Naive thymus-derived CD4-positive, alpha-beta T cell (primary cell): ENCODE data around the gene TBC1D16. TPM values are rescaled to one million over a fixed set of nuclear protein-coding genes. Genes with fewer than 3 reads are reported as not detected.
A peak's percentile ranks its signal among the peaks of the same experiment; 100 is the strongest.
"Not testable (repeated sequence)": the region's sequence is repeated elsewhere in the genome, so short reads cannot be mapped to it uniquely, and the experiment has no call there.

Experiments used
- ATAC-seq: fragments of 150-1000 bp; cut with Tn5 transposase; 2 replicates; pipeline ENCODE4 v1.10.0; 2021; ENCODE audit warnings: mild to moderate bottlenecking, moderate library complexity
- CTCF ChIA-PET: fragments of 350-600 bp; sonication (Branson Sonifier 250); formaldehyde crosslinking; loops from one replicate; lab custom pipeline; 2021; ENCODE audit warnings: antibody characterized with exemption; lab: Charles Lee
- POLR2A ChIA-PET: fragments of 350-600 bp; sonication (Branson Sonifier 250); formaldehyde crosslinking; loops from one replicate; lab custom pipeline; 2021; ENCODE audit warnings: antibody characterized with exemption, inconsistent platforms; lab: Charles Lee
- DNase-seq, 9 donors: peaks; one replicate each; pipeline versions ENCODE4 v3.0.0 to v3.0.0-alpha.2; 2020 to 2022; ENCODE audit warnings: mixed read lengths in 1 of 9
- H3K27ac ChIP-seq: one replicate; pipeline ENCODE4 v1.7.0; 2013; ENCODE audit warnings: mild to moderate bottlenecking, low read depth, low read length, moderate library complexity
- H3K27me3 ChIP-seq, 2 donors: one replicate each; pipeline ENCODE4 v1.7.0; 2013; ENCODE audit warnings: low read length in 2 of 2, mild to moderate bottlenecking in 2 of 2, moderate library complexity in 2 of 2; ENCODE audit not compliant: control insufficient read depth in 2 of 2, insufficient read depth in 2 of 2
- H3K36me3 ChIP-seq, 3 experiments: 1 replicate in 2 of 3; 2 replicates in 1 of 3; pipeline ENCODE4 v1.7.0; 2013; ENCODE audit warnings: low read length in 3 of 3, mild to moderate bottlenecking in 3 of 3, moderate library complexity in 1 of 3; ENCODE audit not compliant: insufficient read depth in 3 of 3, control insufficient read depth in 2 of 3
- H3K4me1 ChIP-seq, 2 donors: one replicate each; pipeline ENCODE4 v1.7.0; 2013; ENCODE audit warnings: low read length in 2 of 2, mild to moderate bottlenecking in 2 of 2, moderate library complexity in 1 of 2; ENCODE audit not compliant: control insufficient read depth in 2 of 2, insufficient read depth in 2 of 2
- H3K4me3 ChIP-seq: 2 replicates; pipeline ENCODE4 v1.7.0; 2013; ENCODE audit warnings: mild to moderate bottlenecking, low read length
- H3K9me3 ChIP-seq, 3 experiments: 1 replicate in 2 of 3; 2 replicates in 1 of 3; pipeline ENCODE4 v1.7.0; 2013; ENCODE audit warnings: low read length in 3 of 3; ENCODE audit not compliant: control insufficient read depth in 2 of 3
- H3K27ac Mint-ChIP-seq, 9 donors: one replicate each; pipeline ENCODE4 v1.8.0; 2020 to 2022; ENCODE audit warnings: mixed read lengths in 9 of 9, mild to moderate bottlenecking in 8 of 9, moderate library complexity in 5 of 9, inconsistent platforms in 2 of 9
- H3K27me3 Mint-ChIP-seq, 5 donors: one replicate each; pipeline ENCODE4 v1.8.0; 2021 to 2022; ENCODE audit warnings: mixed read lengths in 5 of 5, mild to moderate bottlenecking in 1 of 5
- H3K36me3 Mint-ChIP-seq, 5 donors: one replicate each; pipeline ENCODE4 v1.8.0; 2020 to 2022; ENCODE audit warnings: mixed read lengths in 5 of 5, mild to moderate bottlenecking in 3 of 5, inconsistent platforms in 1 of 5
- H3K4me1 Mint-ChIP-seq, 7 donors: one replicate each; pipeline ENCODE4 v1.8.0; 2020 to 2022; ENCODE audit warnings: mixed read lengths in 7 of 7, mild to moderate bottlenecking in 3 of 7, inconsistent platforms in 1 of 7
- H3K4me3 Mint-ChIP-seq, 10 donors: one replicate each; pipeline ENCODE4 v1.8.0; 2020 to 2022; ENCODE audit warnings: mild to moderate bottlenecking in 10 of 10, mixed read lengths in 10 of 10, moderate library complexity in 6 of 10, inconsistent platforms in 2 of 10
- H3K9me3 Mint-ChIP-seq, 11 donors: one replicate each; pipeline ENCODE4 v1.8.0; 2020 to 2022; ENCODE audit warnings: mixed read lengths in 11 of 11, mild to moderate bottlenecking in 4 of 11, inconsistent platforms in 1 of 11, moderate library complexity in 1 of 11
- intact Hi-C, 2 donors: fragments of 100-400 bp; cut with micrococcal nuclease; formaldehyde crosslinking; loops; one replicate each; pipeline ENCODE4 v1.15.1; 2023
- polyA plus RNA-seq, 2 donors: library from polyadenylated mRNA; unstranded; fragments of 300-500 nt; fragmentation: Illumina TruSeq; gene quantifications; one replicate each; pipeline ENCODE4 v1.2.3, GENCODE V29; 2021
- total RNA-seq, 6 experiments: library from RNA in 5 of 6; stranded (reverse) in 5 of 6; gene quantifications; 1 replicate in 5 of 6; 2 replicates in 1 of 6; pipeline ENCODE4 v1.2.3 and lab custom pipeline; 2021 to 2026

The TBC1D16 gene
- total and polyA plus RNA-seq, 7 experiments from 2014 or later, result 0.44 to 2.5 (median 1.2) TPM

DNA sequence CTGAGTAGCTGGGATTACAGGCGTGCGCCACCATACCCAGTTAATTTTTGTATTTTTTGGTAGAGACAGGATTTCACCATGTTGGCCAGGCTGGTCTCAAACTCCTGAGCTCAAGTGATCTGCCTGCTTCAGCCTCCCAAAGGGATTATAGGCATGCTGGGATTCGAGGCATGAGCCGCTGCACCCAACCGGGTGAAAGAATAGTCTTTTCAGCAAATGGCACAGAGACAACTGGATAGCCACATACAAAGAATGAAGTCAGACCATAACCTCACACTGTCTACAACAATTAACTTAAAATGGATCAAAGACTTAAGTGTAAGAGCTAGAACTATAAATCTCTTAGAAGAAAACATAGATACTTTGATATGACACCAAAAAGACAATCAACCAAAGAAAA, 67.6 kb downstream of the TBC1D16 start:
- intact Hi-C loops, result no loop called here
- H3K9me3 ChIP-seq, result no peaks in the 10 kb centered on the region
- no peak overlapping the region for H3K27ac Mint-ChIP-seq
- no peak overlapping the region for H3K4me3 ChIP-seq
- no peak for ATAC-seq
- no peaks in the 10 kb centered on the region for H3K36me3 ChIP-seq
- ChIA-PET CTCF (interaction anchor here (0.6 kb wide), 1 partner anchor 162 kb away, joined by 4 read pairs; no protein-coding TSS in a partner anchor), POLR2A (no interaction called here)
- H3K27me3 Mint-ChIP-seq, result peaks cover 0 to 29% (median 11%) of the 10 kb centered on the region in 5 donors
- no peaks in the 10 kb centered on the region for H3K27me3 ChIP-seq
- peaks cover 0 to 9% (median 0%) of the 10 kb centered on the region in 7 donors for H3K4me1 Mint-ChIP-seq
- no peak overlapping the region for H3K27ac ChIP-seq
- H3K36me3 Mint-ChIP-seq, result no peaks in the 10 kb centered on the region
- no peaks in the 10 kb centered on the region for H3K9me3 Mint-ChIP-seq
- no peaks in the 10 kb centered on the region for H3K4me1 ChIP-seq
- no peak overlapping the region for H3K4me3 Mint-ChIP-seq
- no peak for DNase-seq

DNA sequence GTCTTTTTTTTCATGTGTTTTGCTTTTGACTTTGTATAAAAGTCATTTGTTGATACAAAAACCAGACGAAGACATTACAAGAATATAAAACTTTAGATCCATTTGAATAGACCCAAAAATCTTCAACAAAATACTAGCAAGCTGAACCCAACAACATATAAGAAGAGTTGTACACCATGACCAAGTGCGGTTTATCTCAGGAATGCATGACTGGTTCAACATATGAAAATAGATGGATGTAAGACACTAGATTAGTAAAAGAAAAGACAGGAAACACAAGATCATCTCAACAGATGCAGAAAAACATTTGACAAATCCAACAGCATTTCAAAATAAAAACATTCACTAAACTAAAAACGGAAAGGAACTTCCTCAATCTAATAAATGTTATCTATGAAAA, 69.0 kb downstream of the TBC1D16 start:
- no peak overlapping the region for H3K4me3 Mint-ChIP-seq
- no peak overlapping the region for H3K27ac Mint-ChIP-seq
- no peak for DNase-seq
- peaks cover 0 to 27% (median 11%) of the 10 kb centered on the region in 5 donors for H3K27me3 Mint-ChIP-seq
- ChIA-PET CTCF (no interaction called here), POLR2A (no interaction called here)
- Histone ChIP-seq H3K4me3 (no peak overlapping the region), H3K27ac (no peak overlapping the region), H3K4me1 (no peaks in the 10 kb centered on the region), H3K27me3 (no peaks in the 10 kb centered on the region), H3K9me3 (no peaks in the 10 kb centered on the region), H3K36me3 (no peaks in the 10 kb centered on the region)
- peaks cover 0 to 9% (median 0%) of the 10 kb centered on the region in 7 donors for H3K4me1 Mint-ChIP-seq
- ATAC-seq, result no peak
- no peaks in the 10 kb centered on the region for H3K36me3 Mint-ChIP-seq
- intact Hi-C loops, result no loop called here
- H3K9me3 Mint-ChIP-seq, result no peaks in the 10 kb centered on the region

DNA sequence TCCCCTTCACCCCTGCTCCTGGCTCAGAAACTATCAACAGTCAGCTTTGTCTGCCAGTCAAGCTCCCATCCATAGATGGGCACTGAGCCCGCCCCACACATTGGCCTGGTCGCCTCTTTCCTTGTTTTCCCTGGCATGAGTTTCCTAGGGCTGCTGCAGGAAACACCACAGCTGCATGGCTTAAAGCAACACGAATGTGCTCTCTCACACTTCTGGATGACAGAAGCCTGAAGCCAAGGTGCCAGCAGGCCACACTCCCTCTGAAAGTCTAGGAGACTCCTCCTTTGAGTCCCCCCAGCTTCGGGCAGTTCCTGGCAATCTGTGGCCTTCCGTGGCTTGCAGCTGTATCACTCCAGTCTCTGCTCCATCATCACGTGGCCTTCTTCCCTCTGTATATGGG, 69.9 kb downstream of the TBC1D16 start:
- Mint-ChIP-seq H3K4me3 (no peak overlapping the region), H3K27ac (peak overlapping the region in 1 of 9 donors; percentile 65), H3K9me3 (peaks cover 0 to 3% (median 0%) of the 10 kb centered on the region in 11 donors), H3K4me1 (peaks cover 0 to 9% (median 0%) of the 10 kb centered on the region in 7 donors), H3K27me3 (peaks cover 0 to 28% (median 9%) of the 10 kb centered on the region in 5 donors), H3K36me3 (no peaks in the 10 kb centered on the region)
- Histone ChIP-seq H3K36me3 (no peaks in the 10 kb centered on the region), H3K27ac (no peak overlapping the region), H3K4me1 (no peaks in the 10 kb centered on the region), H3K27me3 (no peaks in the 10 kb centered on the region), H3K4me3 (no peak overlapping the region), H3K9me3 (no peaks in the 10 kb centered on the region)
- ChIA-PET POLR2A (no interaction called here), CTCF (no interaction called here)
- DNase-seq (no peak), ATAC-seq (no peak)
- intact Hi-C loops, result no loop called here

DNA sequence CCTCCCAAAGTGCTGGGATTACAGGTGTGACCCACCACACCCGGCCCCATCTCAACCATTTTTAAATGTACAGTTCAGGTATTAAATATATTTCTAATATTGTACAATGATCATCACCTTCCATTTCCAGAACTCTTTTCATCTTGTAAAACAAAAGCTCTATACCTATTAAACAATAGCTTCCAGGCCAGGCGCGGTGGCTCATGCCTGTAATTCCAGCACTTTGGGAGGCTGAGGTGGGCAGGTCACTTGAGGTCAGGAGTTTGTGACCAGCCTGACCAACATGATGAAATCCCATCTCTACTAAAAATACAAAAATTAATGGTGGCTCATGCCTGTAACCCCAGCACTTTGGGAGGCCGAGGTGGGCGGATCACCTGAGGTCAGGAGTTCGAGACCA, 73.2 kb downstream of the TBC1D16 start:
- intact Hi-C loops, H3K27ac ChIP-seq, H3K9me3 Mint-ChIP-seq, H3K4me3 Mint-ChIP-seq, H3K9me3 ChIP-seq, DNase-seq, H3K4me1 Mint-ChIP-seq, H3K4me3 ChIP-seq, H3K36me3 ChIP-seq, ATAC-seq, H3K27ac Mint-ChIP-seq, H3K4me1 ChIP-seq, H3K27me3 ChIP-seq, H3K36me3 Mint-ChIP-seq, POLR2A ChIA-PET: not testable (repeated sequence)
- H3K27me3 Mint-ChIP-seq, result peaks cover 0 to 36% (median 10%) of the 10 kb centered on the region in 5 donors
- CTCF ChIA-PET, result interaction anchor here (0.7 kb wide), 3 partner anchors 9 to 217 kb away, joined by 3 to 4 read pairs (median 3); no protein-coding TSS in a partner anchor

DNA sequence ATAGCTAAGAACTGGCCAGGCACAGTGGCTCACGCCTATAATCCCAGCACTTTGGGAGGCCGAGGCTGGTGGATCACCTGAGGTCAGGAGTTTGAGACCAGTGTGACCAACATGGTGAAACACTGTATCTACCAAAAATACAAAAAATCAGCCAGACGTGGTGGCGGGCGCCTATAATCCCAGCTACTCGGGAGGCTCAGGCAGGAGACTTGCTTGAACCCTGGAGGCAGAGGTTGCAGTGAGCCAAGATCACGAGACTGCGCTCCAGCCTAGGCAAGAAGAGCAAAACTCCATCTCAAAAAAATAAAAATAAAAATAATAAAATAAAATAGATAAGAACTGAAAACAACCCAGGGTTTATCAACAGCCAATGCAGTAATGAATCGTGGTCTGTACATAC, 74.1 kb downstream of the TBC1D16 start:
- H3K27me3 ChIP-seq, POLR2A ChIA-PET, H3K36me3 Mint-ChIP-seq, DNase-seq, CTCF ChIA-PET, H3K4me3 ChIP-seq, intact Hi-C loops, H3K4me3 Mint-ChIP-seq, H3K4me1 Mint-ChIP-seq, H3K27ac ChIP-seq, H3K36me3 ChIP-seq, H3K27ac Mint-ChIP-seq, H3K4me1 ChIP-seq, ATAC-seq, H3K9me3 ChIP-seq, H3K9me3 Mint-ChIP-seq: not testable (repeated sequence)
- H3K27me3 Mint-ChIP-seq, result peaks cover 0 to 37% (median 11%) of the 10 kb centered on the region in 5 donors

DNA sequence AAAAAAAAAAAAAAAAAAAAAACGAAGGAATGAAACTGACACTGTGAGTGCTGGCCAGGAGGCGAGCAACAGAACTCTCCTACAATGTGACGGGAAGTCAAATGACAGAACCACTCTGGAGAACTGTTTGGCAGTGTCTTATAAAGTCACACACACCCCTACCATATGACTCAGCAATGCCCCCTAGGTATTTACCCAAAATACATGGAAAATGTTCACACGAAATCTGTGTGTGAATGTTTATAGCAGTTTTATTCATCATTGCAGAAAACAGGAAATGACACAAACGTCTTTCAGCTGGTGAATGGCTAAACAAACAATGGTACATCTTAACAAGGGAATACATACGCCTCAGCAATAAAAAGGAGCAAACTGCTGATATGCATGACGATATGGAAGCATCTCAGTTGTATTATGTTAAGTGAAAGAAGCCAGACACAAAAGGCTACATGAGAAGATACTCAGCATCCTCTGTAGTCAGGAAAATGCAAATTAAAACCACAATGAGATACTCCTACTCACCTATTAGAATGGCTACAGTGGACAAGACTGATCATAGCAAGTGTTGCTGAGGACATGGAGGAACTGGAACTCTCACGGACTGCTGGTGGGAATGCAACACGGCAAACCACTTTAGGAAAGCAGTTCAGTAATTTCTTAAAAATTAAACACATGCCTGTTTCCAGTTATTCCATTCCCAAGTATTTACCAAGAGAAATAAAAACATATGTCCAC, 74.7 kb downstream of the TBC1D16 start:
- Mint-ChIP-seq H3K4me3 (no peak overlapping the region), H3K9me3 (peaks cover 0 to 3% (median 0%) of the 10 kb centered on the region in 11 donors), H3K36me3 (no peaks in the 10 kb centered on the region), H3K4me1 (peaks cover 0 to 5% (median 0%) of the 10 kb centered on the region in 7 donors), H3K27ac (no peak overlapping the region), H3K27me3 (peaks cover 0 to 31% (median 6%) of the 10 kb centered on the region in 5 donors)
- ChIA-PET CTCF (no interaction called here), POLR2A (no interaction called here)
- DNase-seq, result no peak
- Histone ChIP-seq H3K9me3 (no peaks in the 10 kb centered on the region), H3K27ac (no peak overlapping the region), H3K36me3 (no peaks in the 10 kb centered on the region), H3K4me3 (no peak overlapping the region), H3K27me3 (no peaks in the 10 kb centered on the region), H3K4me1 (no peaks in the 10 kb centered on the region)
- intact Hi-C loops, result no loop called here
- ATAC-seq, result no peak

DNA sequence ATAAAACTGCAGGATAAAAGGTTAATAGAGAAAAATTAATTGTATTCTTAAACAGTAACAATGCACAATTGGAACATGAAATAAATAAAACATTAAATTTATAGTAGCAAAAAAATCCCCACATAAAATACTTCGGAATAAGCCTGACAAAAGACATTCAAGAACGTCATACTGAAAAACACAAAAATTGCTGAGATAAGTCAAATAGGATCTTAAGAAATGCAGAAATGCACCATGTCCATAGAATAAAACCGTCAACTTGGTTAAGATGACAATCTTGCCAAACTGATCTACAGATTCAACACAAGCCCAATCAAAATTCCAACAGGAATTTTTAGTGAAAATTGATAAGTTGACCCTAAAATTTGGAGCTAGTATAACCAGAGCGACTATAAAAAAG, 76.6 kb downstream of the TBC1D16 start:
- Mint-ChIP-seq H3K27me3 (peaks cover 0 to 28% (median 6%) of the 10 kb centered on the region in 5 donors), H3K4me1 (peaks cover 0 to 5% (median 0%) of the 10 kb centered on the region in 7 donors), H3K36me3 (no peaks in the 10 kb centered on the region), H3K27ac (no peak overlapping the region), H3K4me3 (no peak overlapping the region), H3K9me3 (peaks cover 0 to 3% (median 0%) of the 10 kb centered on the region in 11 donors)
- H3K27ac ChIP-seq, result no peak overlapping the region
- intact Hi-C loops, result no loop called here
- no peaks in the 10 kb centered on the region for H3K4me1 ChIP-seq
- CTCF ChIA-PET, result no interaction called here
- no peak overlapping the region for H3K4me3 ChIP-seq
- no peaks in the 10 kb centered on the region for H3K36me3 ChIP-seq
- H3K9me3 ChIP-seq, result no peaks in the 10 kb centered on the region
- no peak for ATAC-seq
- POLR2A ChIA-PET, result no interaction called here
- H3K27me3 ChIP-seq, result no peaks in the 10 kb centered on the region
- DNase-seq, result no peak
